ENCODE results near the gene C2orf81. TPM values are rescaled to one million over a fixed set of nuclear protein-coding genes. Genes with fewer than 3 reads are reported as not detected.

C2orf81 gene
- total and polyA plus RNA-seq, 12 donors: 0.52 to 1.7 (median 1.2) TPM

DNA sequence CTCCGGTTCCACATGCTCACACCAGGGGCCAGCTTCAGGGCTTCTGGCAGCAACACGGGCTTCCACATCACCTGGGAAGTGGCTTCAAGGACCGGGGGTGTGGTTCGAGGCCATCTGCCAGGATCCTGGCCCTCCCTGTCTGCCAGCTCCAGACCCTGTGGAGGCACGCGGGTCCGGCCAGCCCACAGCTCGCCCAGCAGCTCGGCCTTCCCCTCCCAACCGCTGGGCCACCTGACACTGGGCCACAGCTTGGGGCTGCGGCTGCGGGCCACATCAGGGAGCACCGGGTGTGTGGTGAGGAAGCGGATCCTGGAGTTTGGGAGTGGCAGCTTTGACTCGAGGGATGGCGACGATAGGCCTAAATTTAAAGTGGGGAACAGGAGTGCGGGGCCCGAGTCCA lies 7.0 kb downstream of the C2orf81 start:
- whole genome bisulfite sequencing, 2 donors: 44 to 47% methylated on average over 19 of the region's 19 CpGs
- Histone ChIP-seq H3K4me3 (peak overlapping the region; percentile 39 to 72 (median 65)), H3K27ac (peak overlapping the region in 9 of 10 donors; percentile 24 to 74 (median 65)), H3K9me3 (no peaks in the 10 kb centered on the region), H3K36me3 (no peaks in the 10 kb centered on the region), H3K4me1 (peaks cover 8 to 49% (median 37%) of the 10 kb centered on the region in 9 donors), H3K27me3 (peaks cover 0 to 28% (median 0%) of the 10 kb centered on the region in 7 donors)
- TF ChIP-seq, protein P1, sequence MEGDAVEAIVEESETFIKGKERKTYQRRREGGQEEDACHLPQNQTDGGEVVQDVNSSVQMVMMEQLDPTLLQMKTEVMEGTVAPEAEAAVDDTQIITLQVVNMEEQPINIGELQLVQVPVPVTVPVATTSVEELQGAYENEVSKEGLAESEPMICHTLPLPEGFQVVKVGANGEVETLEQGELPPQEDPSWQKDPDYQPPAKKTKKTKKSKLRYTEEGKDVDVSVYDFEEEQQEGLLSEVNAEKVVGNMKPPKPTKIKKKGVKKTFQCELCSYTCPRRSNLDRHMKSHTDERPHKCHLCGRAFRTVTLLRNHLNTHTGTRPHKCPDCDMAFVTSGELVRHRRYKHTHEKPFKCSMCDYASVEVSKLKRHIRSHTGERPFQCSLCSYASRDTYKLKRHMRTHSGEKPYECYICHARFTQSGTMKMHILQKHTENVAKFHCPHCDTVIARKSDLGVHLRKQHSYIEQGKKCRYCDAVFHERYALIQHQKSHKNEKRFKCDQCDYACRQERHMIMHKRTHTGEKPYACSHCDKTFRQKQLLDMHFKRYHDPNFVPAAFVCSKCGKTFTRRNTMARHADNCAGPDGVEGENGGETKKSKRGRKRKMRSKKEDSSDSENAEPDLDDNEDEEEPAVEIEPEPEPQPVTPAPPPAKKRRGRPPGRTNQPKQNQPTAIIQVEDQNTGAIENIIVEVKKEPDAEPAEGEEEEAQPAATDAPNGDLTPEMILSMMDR (IDR thresholded peaks at IDR 0.05): no peak
- intact Hi-C loops (cut with DNase I): no loop called here
- peak in 1 of 2 donors; percentile 33 for DNase-seq
- ATAC-seq: peak in 7 of 8 donors; percentile 7 to 45 (median 21)

DNA sequence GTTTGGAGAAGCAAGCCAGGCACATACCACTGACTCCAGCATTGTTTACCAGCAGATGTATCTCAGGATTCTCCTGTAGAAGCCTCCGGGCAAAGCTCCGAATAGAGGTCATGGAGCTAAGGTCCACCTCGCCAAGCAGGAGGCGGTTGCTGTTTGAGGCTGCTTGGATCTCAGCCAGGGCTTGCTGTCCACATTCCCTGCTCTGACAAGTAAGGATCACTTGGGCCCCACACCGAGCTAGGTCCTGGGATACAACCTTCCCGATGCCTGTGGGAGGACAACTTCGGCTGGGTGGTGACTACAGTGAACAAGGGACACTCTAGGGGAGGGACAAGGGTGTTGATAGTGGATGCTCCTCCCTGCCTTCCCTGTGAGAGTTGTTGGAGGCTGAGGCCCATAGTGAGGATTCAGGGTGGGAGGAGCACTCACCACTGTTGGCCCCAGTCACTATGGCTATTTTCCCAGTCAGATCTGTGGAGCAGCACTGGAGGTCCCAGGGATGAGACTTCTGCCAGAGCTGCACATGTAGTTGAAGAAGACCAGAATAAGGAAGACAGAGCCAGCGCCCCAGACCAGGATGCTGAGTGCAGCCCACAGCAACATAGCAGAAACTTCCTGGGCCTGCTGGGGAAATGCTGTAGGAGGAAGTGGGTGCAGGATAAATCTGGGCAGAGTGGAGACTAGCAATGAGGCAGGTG lies 8.3 kb downstream of the C2orf81 start:
- H3K4me1 ChIP-seq: peaks cover 4 to 40% (median 24%) of the 10 kb centered on the region in 9 donors
- 67 to 69% methylated on average over 8 of the region's 8 CpGs for WGBS, 2 donors
- H3K36me3 ChIP-seq: no peaks in the 10 kb centered on the region
- DNase-seq: no peak
- no peak overlapping the region for H3K27ac ChIP-seq
- H3K9me3 ChIP-seq: no peaks in the 10 kb centered on the region
- ATAC-seq: no peak
- no peak overlapping the region for H3K4me3 ChIP-seq
- peaks cover 0 to 28% (median 0%) of the 10 kb centered on the region in 7 donors for H3K27me3 ChIP-seq
- intact Hi-C loops (cut with DNase I): no loop called here
- TF ChIP-seq, protein P1 (IDR thresholded peaks at IDR 0.05): no peak

DNA sequence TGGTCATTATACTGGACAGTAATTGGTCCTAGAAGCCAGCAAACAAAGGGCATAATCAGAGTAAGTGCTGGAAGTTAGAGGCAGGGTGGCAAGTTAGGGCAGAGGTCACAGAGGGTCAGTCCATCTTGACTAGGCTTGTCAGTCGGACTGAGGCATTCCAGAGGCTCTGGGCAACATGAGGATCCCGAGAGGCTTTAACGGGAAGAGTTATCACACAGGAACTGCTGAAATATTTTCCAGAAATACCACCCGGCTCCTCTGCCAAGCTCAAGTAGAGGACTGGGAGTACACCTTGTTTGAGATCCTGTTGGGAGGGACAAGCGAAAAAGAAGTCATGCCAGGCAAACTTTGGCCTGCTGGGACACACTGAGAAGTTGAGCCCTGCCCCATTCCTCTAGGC lies 13.7 kb downstream of the C2orf81 start:
- Histone ChIP-seq H3K36me3 (no peaks in the 10 kb centered on the region), H3K27me3 (no peaks in the 10 kb centered on the region), H3K9me3 (no peaks in the 10 kb centered on the region), H3K27ac (no peak overlapping the region), H3K4me3 (no peak overlapping the region), H3K4me1 (peaks cover 0 to 12% (median 0%) of the 10 kb centered on the region in 9 donors)
- intact Hi-C loops (cut with DNase I): no loop called here
- TF ChIP-seq, protein P1 (IDR thresholded peaks at IDR 0.05): no peak
- ATAC-seq (peak in 5 of 8 donors; percentile 31 to 84 (median 48)), DNase-seq (no peak)
- 44 to 50% methylated on average over 5 of the region's 5 CpGs for WGBS, 2 donors

DNA sequence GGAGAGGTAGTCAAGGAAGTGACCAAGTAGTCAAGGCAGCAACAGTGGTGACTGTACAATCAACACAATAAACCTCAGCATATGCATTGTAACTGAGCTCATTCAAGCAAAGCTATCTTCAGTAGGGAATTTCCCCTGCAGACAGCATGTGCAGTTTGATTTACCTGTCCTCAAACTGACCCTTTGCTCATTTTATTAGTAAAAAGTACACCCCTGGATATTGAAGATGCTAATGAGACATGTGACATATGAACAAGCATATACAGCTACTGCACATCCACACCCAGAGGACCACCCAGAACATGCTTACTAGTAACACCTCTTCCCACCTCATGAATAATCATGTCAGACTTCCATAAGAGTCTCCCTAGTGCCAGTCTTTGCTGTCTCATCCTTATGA lies 15.4 kb downstream of the C2orf81 start:
- H3K27ac ChIP-seq: no peak overlapping the region
- intact Hi-C loops (cut with DNase I): no loop called here
- H3K4me3 ChIP-seq: no peak overlapping the region
- DNase-seq (no peak), ATAC-seq (no peak)
- H3K36me3 ChIP-seq: no peaks in the 10 kb centered on the region
- TF ChIP-seq, protein P1 (IDR thresholded peaks at IDR 0.05): no peak
- peaks cover 0 to 12% (median 0%) of the 10 kb centered on the region in 9 donors for H3K4me1 ChIP-seq
- H3K9me3 ChIP-seq: no peaks in the 10 kb centered on the region
- H3K27me3 ChIP-seq: no peaks in the 10 kb centered on the region

All from heart right ventricle (tissue), 16 donors.